Duodenal mucosa (tissue), 2 donors: ENCODE results near the gene TMEM178B.

Experiments used
- H3K27ac ChIP-seq: one replicate; pipeline ENCODE4 v1.7.0; 2013; ENCODE audit warnings: low read depth, low read length
- H3K27me3 ChIP-seq, 2 donors: one replicate each; pipeline ENCODE4 v1.7.0; 2013; ENCODE audit warnings: low read length in 2 of 2, control low read depth in 1 of 2; ENCODE audit not compliant: insufficient read depth in 2 of 2, control insufficient read depth in 1 of 2
- H3K36me3 ChIP-seq, 2 donors: one replicate each; pipeline ENCODE4 v1.7.0; 2013; ENCODE audit warnings: low read length in 2 of 2, control low read depth in 1 of 2; ENCODE audit not compliant: insufficient read depth in 2 of 2, control insufficient read depth in 1 of 2
- H3K4me1 ChIP-seq, 2 donors: one replicate each; pipeline ENCODE4 v1.7.0; 2013; ENCODE audit warnings: low read length in 2 of 2, control low read depth in 1 of 2; ENCODE audit not compliant: insufficient read depth in 2 of 2, control insufficient read depth in 1 of 2
- H3K4me3 ChIP-seq, 2 donors: one replicate each; pipeline ENCODE4 v1.7.0; 2013; ENCODE audit warnings: low read length in 2 of 2, low read depth in 1 of 2
- H3K9ac ChIP-seq, 2 donors: one replicate each; pipeline ENCODE4 v1.7.0; 2013; ENCODE audit warnings: low read length in 2 of 2, low read depth in 1 of 2
- H3K9me3 ChIP-seq, 2 donors: one replicate each; pipeline ENCODE4 v1.7.0; 2013; ENCODE audit warnings: low read length in 2 of 2, control low read depth in 1 of 2; ENCODE audit not compliant: control insufficient read depth in 1 of 2

Gene TMEM178B

DNA sequence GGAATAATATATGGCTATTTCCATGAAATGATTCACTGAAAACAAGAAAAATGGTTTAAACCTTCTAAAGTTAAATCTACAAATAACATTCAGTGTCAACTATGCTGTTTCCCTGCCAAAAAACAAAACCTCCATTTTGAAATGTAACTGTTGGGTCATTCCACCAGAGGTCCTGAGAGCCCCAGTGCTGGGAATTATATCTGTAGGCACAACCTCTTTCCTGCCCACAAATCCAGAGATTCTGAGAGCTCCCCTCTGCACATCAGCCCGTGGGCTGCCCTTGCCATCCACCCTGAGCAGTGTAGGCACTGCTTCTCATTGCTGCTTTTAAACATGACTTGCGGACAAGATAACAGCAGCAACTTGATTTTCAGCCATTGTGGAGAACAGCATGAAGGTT is 198.6 kb downstream of the TMEM178B start:
- no peak overlapping the region for H3K4me3 ChIP-seq
- H3K36me3 ChIP-seq, result no peaks in the 10 kb centered on the region
- no peaks in the 10 kb centered on the region for H3K9me3 ChIP-seq
- H3K9ac ChIP-seq, result no peak overlapping the region
- H3K27me3 ChIP-seq, result no peaks in the 10 kb centered on the region
- H3K4me1 ChIP-seq, result no peaks in the 10 kb centered on the region
- H3K27ac ChIP-seq, result no peak overlapping the region

DNA sequence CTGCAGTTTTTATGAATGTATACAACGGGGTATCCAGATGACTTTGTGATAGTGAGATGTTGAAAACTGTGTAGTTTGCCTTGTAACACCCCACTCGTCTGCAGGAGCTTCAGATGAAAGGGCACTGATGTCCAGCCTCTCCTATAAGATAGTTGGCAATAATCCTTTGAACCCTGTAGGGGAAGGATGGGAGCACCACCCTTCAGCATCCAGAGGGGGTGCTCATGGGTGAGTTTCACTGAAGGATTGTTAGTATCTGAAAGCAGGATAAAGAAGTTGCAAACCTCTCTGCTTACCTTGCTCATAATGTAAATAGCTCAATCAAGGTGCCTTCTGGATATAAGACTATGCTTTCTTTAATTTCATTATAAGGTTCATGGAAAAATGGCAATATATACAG is 201.5 kb downstream of the TMEM178B start:
- Histone ChIP-seq H3K9me3 (no peaks in the 10 kb centered on the region), H3K9ac (no peak overlapping the region), H3K4me1 (no peaks in the 10 kb centered on the region), H3K36me3 (no peaks in the 10 kb centered on the region), H3K4me3 (no peak overlapping the region), H3K27ac (no peak overlapping the region), H3K27me3 (no peaks in the 10 kb centered on the region)

DNA sequence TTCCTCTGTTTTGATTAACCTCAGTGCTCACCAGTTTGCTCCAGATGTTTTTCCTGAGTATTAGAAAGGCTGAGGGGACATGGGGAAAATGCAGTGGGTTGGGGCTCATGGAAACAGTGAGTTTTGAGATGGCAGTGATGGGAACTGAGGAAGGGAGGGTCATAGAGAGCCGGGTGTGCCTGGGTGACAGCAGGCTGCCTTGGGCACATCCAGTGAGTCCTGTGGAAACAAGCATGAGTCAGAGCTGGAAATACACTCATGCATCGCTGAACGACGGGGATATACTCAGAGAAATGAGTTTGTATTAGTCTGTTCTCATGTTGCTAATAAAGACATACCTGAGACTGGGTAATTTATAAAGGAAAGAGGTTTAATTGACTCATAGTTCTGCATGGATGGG is 202.2 kb downstream of the TMEM178B start:
- Histone ChIP-seq H3K27ac (no peak overlapping the region), H3K4me3 (no peak overlapping the region), H3K4me1 (no peaks in the 10 kb centered on the region), H3K27me3 (no peaks in the 10 kb centered on the region), H3K9me3 (no peaks in the 10 kb centered on the region), H3K9ac (no peak overlapping the region), H3K36me3 (no peaks in the 10 kb centered on the region)

DNA sequence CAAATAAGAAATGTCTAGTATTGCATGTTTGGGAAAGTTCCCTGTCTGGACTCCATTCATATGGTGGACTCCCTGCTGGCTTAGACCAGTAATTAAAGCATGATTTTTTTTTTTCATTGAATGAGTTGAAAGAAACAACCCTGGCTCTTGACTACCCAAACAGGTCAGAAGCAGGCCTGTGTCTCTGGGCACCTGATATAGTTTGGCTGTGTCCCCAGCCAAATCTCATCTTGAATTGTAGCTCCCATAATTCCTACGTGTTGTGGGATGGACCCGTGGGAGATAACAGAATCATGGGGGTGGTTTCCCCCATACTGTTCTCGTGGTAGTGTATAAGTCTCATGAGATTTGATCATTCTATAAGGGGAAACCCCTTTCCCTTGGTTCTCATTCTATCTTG is 206.2 kb downstream of the TMEM178B start:
- Histone ChIP-seq H3K9ac (no peak overlapping the region), H3K36me3 (no peaks in the 10 kb centered on the region), H3K27ac (no peak overlapping the region), H3K27me3 (no peaks in the 10 kb centered on the region), H3K4me1 (no peaks in the 10 kb centered on the region), H3K9me3 (no peaks in the 10 kb centered on the region), H3K4me3 (no peak overlapping the region)

- Histone ChIP-seq H3K36me3 (no peaks in the 10 kb centered on the region), H3K27me3 (no peaks in the 10 kb centered on the region), H3K27ac (no peak overlapping the region), H3K9me3 (no peaks in the 10 kb centered on the region), H3K9ac (no peak overlapping the region), H3K4me3 (no peak overlapping the region), H3K4me1 (no peaks in the 10 kb centered on the region)
Measured at GRCh38 chr7:141281311-141281710, 207.4 kb downstream of the TMEM178B start.

GRCh38 chr7:141286522-141286921 is 212.7 kb downstream of the TMEM178B start:
- no peaks in the 10 kb centered on the region for H3K27me3 ChIP-seq
- H3K4me1 ChIP-seq, result no peaks in the 10 kb centered on the region
- no peak overlapping the region for H3K9ac ChIP-seq
- no peaks in the 10 kb centered on the region for H3K36me3 ChIP-seq
- H3K4me3 ChIP-seq, result no peak overlapping the region
- no peak overlapping the region for H3K27ac ChIP-seq
- H3K9me3 ChIP-seq, result no peaks in the 10 kb centered on the region

DNA sequence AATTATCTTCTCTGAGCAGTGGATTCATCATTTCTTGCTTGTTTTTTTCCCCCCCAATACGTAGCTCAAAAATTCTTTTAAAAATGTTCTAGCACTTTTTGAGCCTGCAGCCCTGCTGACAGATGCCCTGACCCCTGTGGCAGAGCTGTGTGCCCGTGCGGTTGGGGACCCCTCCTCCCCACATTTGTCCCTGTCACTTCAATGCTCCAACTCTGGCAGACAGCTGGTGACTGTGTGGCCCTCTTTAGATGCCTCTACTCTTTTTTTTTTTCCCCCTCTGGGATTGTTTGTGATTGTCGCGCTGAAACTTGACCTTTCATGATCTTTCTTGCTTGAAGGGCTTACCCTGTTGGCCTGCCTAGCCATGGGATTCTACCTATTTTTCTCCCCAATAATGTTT is 214.1 kb downstream of the TMEM178B start:
- Histone ChIP-seq H3K9me3 (no peaks in the 10 kb centered on the region), H3K4me1 (no peaks in the 10 kb centered on the region), H3K27me3 (no peaks in the 10 kb centered on the region), H3K9ac (no peak overlapping the region), H3K36me3 (no peaks in the 10 kb centered on the region), H3K27ac (no peak overlapping the region), H3K4me3 (no peak overlapping the region)

DNA sequence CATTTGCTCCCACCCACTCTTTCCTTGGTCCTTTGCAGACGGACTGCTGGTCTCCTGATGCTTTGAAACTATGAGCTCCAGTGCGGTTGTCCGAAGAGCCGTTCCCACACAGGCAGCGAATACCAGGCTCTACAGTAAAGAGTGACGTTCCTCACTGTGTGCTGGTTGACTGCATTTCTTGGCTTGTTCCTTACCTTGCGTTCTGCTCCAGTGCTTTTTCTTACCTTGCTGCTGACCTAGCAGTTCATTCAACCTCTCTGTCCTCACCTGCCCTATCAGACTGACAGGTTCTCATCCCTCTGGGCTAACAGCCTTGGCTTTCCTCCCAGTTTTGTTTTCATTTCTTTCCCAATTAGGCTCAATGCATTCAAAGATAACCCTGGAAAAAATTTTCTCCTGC is 214.8 kb downstream of the TMEM178B start:
- Histone ChIP-seq H3K9me3 (no peaks in the 10 kb centered on the region), H3K4me1 (no peaks in the 10 kb centered on the region), H3K4me3 (no peak overlapping the region), H3K27ac (no peak overlapping the region), H3K27me3 (no peaks in the 10 kb centered on the region), H3K9ac (no peak overlapping the region), H3K36me3 (no peaks in the 10 kb centered on the region)

DNA sequence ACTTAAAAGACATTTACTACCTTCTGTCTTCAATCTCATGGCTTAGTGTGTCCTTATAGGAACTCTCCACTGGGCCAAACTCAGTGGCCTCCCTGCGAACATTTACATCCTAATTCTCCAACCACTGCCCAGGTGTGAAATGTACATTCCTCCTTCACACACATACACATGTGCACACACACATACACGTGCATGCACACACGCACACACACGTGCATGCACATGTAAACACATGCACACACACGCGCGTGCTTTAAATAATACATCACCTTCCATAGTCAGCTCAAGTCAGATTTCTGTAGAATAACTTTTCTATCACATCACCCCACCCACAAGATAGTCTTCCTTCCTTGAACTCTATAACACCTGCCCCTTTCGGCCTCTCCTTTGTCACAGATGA is 216.5 kb downstream of the TMEM178B start:
- H3K9me3 ChIP-seq, result no peaks in the 10 kb centered on the region
- H3K4me1 ChIP-seq, result no peaks in the 10 kb centered on the region
- H3K27ac ChIP-seq, result no peak overlapping the region
- no peaks in the 10 kb centered on the region for H3K27me3 ChIP-seq
- H3K4me3 ChIP-seq, result no peak overlapping the region
- H3K9ac ChIP-seq, result no peak overlapping the region
- no peaks in the 10 kb centered on the region for H3K36me3 ChIP-seq

GRCh38 chr7:141290973-141291372 is 217.1 kb downstream of the TMEM178B start:
- Histone ChIP-seq H3K4me3 (no peak overlapping the region), H3K36me3 (no peaks in the 10 kb centered on the region), H3K27me3 (no peaks in the 10 kb centered on the region), H3K9ac (no peak overlapping the region), H3K9me3 (no peaks in the 10 kb centered on the region), H3K27ac (no peak overlapping the region), H3K4me1 (no peaks in the 10 kb centered on the region)

- Histone ChIP-seq H3K36me3 (no peaks in the 10 kb centered on the region), H3K27me3 (no peaks in the 10 kb centered on the region), H3K9ac (no peak overlapping the region), H3K27ac (no peak overlapping the region), H3K9me3 (no peaks in the 10 kb centered on the region), H3K4me3 (no peak overlapping the region), H3K4me1 (no peaks in the 10 kb centered on the region)
Measured at GRCh38 chr7:141291541-141291940, 217.7 kb downstream of the TMEM178B start.
